ENCODE measurements around the gene XRRA1.

GRCh38 chr11:74818283-74818946, 130.5 kb downstream of the XRRA1 start:
- TF ChIP-seq, protein P1, sequence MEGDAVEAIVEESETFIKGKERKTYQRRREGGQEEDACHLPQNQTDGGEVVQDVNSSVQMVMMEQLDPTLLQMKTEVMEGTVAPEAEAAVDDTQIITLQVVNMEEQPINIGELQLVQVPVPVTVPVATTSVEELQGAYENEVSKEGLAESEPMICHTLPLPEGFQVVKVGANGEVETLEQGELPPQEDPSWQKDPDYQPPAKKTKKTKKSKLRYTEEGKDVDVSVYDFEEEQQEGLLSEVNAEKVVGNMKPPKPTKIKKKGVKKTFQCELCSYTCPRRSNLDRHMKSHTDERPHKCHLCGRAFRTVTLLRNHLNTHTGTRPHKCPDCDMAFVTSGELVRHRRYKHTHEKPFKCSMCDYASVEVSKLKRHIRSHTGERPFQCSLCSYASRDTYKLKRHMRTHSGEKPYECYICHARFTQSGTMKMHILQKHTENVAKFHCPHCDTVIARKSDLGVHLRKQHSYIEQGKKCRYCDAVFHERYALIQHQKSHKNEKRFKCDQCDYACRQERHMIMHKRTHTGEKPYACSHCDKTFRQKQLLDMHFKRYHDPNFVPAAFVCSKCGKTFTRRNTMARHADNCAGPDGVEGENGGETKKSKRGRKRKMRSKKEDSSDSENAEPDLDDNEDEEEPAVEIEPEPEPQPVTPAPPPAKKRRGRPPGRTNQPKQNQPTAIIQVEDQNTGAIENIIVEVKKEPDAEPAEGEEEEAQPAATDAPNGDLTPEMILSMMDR (conservative IDR thresholded peaks at IDR 0.05; ENCODE audit: low read length), result no peak
- no peak for TF ChIP-seq EZH2phosphoT487 (IDR thresholded peaks at IDR 0.05; ENCODE audit: borderline replicate concordance)
